Measurements from ENCODE around the gene BDKRB1. TPM values are rescaled to one million over a fixed set of nuclear protein-coding genes. Genes with fewer than 3 reads are reported as not detected.

The BDKRB1 gene
- total and polyA plus RNA-seq, 2 experiments from 2014 or later, result 5.5 to 12.9 TPM

DNA sequence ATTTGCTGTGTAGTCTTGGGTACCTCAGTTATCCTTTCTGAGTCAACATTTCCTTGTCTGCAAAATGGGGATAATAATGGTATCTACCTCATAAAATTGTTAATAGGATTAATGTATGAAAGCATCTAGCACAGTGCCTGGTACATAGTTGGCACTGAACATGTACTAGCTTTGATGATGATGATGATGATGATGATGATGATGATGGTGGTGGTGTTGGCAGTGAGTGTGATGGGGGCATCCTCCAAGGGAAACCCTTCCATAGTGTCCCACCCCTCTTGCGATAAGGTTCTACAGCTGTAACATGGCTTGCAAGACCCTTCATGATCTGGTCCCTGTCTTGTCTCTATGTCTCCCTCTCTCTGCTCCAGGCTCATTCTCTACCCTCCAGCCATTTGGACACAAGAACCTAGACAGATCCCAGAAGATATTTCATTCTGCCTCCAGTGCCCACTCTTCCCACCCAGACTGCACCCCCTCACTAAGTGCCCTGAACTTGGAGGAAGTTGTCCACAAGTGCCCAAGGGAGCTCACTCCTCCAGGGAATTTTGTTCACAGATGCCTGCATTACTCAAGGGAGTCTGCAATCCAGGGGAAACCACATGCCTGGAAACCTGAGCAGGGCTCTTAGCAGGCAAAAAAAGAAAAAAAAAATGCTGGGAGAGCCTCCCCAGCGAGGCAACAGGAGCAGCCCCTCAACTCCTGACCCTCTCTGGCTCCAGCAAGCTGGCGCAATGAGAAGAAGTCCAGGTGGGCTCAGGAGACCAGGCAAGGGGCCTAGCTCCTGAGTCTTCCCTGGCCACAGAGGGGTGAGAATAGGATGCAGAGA, 10.1 kb upstream of the BDKRB1 start:
- Histone ChIP-seq H3K27ac (peak overlapping the region; percentile 96), H3K9me2 (ENCODE audit: insufficient read depth) (no peaks in the 10 kb centered on the region), H4K20me1 (ENCODE audit: insufficient read depth) (no peaks in the 10 kb centered on the region), H3K4me3 (no peak overlapping the region), H3K27me3 (replicated peaks; ENCODE audit: insufficient read depth) (no peaks in the 10 kb centered on the region), H3K4me1 (ENCODE audit: insufficient read depth) (peaks cover 42% of the 10 kb centered on the region), H3K36me3 (ENCODE audit: low read depth) (no peaks in the 10 kb centered on the region; the same call in 1 of the 2 replicates), H3K4me2 (ENCODE audit: unreplicated experiment) (peak overlapping the region; percentile 35), H3K9ac (peak overlapping the region; percentile 74), H3K9me3 (ENCODE audit: low read depth) (no peaks in the 10 kb centered on the region), H3F3A (ENCODE audit: insufficient read depth) (peaks cover 54% of the 10 kb centered on the region), H3K79me2 (ENCODE audit: insufficient read depth) (no peaks in the 10 kb centered on the region), H2AFZ (no peak overlapping the region)
- in situ Hi-C loops (cut with MboI), result no loop called here
- TF ChIP-seq EZH2phosphoT487 (IDR thresholded peaks at IDR 0.05; ENCODE audit: insufficient read depth, low read depth), result no peak
- no peak for TF ChIP-seq EZH2 (IDR thresholded peaks at IDR 0.05; ENCODE audit: insufficient read depth, poor library complexity, severe bottlenecking)
- 34 to 36% methylated on average over 3 of the region's 3 CpGs for WGBS, 2 experiments (ENCODE audit: low coverage in 1 of 2, low lambda C conversion rate in 2 of 2, missing lambda C conversion rate in 2 of 2)
- DNase-seq, result peak; percentile 88

DNA sequence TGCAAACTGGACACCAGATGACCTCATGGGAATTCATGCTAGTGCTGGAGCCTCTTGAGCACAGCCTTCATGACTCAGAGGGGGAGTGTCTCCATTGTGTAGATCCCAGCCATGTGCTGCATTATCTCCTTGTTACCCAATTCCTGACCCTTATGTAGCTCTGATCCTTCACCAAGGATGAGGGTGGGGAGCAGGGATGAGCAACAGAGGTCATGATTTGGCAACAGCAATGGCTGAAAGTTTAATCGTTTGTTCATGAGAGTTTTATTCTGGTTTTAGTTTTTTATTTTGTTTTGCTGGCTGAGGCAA, 9.5 kb upstream of the BDKRB1 start:
- Histone ChIP-seq H3K4me1 (ENCODE audit: insufficient read depth) (peaks cover 43% of the 10 kb centered on the region), H3K27ac (peak overlapping the region; percentile 96), H3K9me3 (ENCODE audit: low read depth) (no peaks in the 10 kb centered on the region), H3K4me2 (ENCODE audit: unreplicated experiment) (peak overlapping the region; percentile 35), H3K27me3 (replicated peaks; ENCODE audit: insufficient read depth) (no peaks in the 10 kb centered on the region), H3K79me2 (ENCODE audit: insufficient read depth) (no peaks in the 10 kb centered on the region), H3K36me3 (ENCODE audit: low read depth) (no peaks in the 10 kb centered on the region; the same call in 1 of the 2 replicates), H3K9ac (peak overlapping the region; percentile 74), H3F3A (ENCODE audit: insufficient read depth) (peaks cover 54% of the 10 kb centered on the region), H2AFZ (no peak overlapping the region), H3K4me3 (no peak overlapping the region), H3K9me2 (ENCODE audit: insufficient read depth) (no peaks in the 10 kb centered on the region), H4K20me1 (ENCODE audit: insufficient read depth) (no peaks in the 10 kb centered on the region)
- in situ Hi-C loops (cut with MboI), result no loop called here
- TF ChIP-seq EZH2 (IDR thresholded peaks at IDR 0.05; ENCODE audit: insufficient read depth, poor library complexity, severe bottlenecking), result no peak
- no peak for TF ChIP-seq EZH2phosphoT487 (IDR thresholded peaks at IDR 0.05; ENCODE audit: insufficient read depth, low read depth)
- DNase-seq, result peak; percentile 100
- WGBS, 2 experiments (ENCODE audit: low coverage in 1 of 2, low lambda C conversion rate in 2 of 2, missing lambda C conversion rate in 2 of 2), result 0% methylated on average over 1 of the region's 1 CpG

DNA sequence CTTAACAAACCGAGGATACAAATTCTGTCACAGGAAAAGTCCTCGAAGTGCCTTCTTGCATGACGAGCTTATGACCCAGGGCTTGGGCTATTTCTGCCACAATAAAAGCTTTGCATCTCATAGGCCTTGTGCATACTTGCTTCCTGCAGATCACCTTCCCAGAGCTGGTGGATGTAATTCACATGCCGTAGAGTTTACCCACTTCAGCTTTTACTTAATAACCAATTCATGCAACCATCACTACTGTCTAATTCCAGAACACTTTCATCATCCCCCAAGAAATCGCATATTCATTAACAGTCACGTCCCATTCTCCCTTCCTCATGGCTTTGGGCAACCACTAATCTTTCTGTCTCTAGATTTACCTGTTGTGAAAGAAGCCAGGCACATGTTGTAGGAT, 9.0 kb upstream of the BDKRB1 start:
- no peak overlapping the region for H3K4me3 ChIP-seq
- H3K36me3 ChIP-seq (ENCODE audit: low read depth), result no peaks in the 10 kb centered on the region; the same call in 1 of the 2 replicates
- H3F3A ChIP-seq (ENCODE audit: insufficient read depth), result peaks cover 54% of the 10 kb centered on the region
- no peaks in the 10 kb centered on the region for H3K9me2 ChIP-seq (ENCODE audit: insufficient read depth)
- in situ Hi-C loops (cut with MboI), result no loop called here
- peak; percentile 45 for DNase-seq
- H3K27ac ChIP-seq, result peak overlapping the region; percentile 96
- H3K4me1 ChIP-seq (ENCODE audit: insufficient read depth), result peaks cover 47% of the 10 kb centered on the region
- peak overlapping the region; percentile 59 for H3K9ac ChIP-seq
- TF ChIP-seq EZH2 (IDR thresholded peaks at IDR 0.05; ENCODE audit: insufficient read depth, poor library complexity, severe bottlenecking) (no peak), EZH2phosphoT487 (IDR thresholded peaks at IDR 0.05; ENCODE audit: insufficient read depth, low read depth) (no peak)
- no peak overlapping the region for H2AFZ ChIP-seq
- no peaks in the 10 kb centered on the region for H3K79me2 ChIP-seq (ENCODE audit: insufficient read depth)
- 60 to 70% methylated on average over 6 of the region's 6 CpGs for WGBS, 2 experiments (ENCODE audit: low coverage in 1 of 2, low lambda C conversion rate in 2 of 2, missing lambda C conversion rate in 2 of 2)
- H3K27me3 ChIP-seq (replicated peaks; ENCODE audit: insufficient read depth), result no peaks in the 10 kb centered on the region
- no peaks in the 10 kb centered on the region for H4K20me1 ChIP-seq (ENCODE audit: insufficient read depth)
- H3K9me3 ChIP-seq (ENCODE audit: low read depth), result no peaks in the 10 kb centered on the region
- peak overlapping the region; percentile 35 for H3K4me2 ChIP-seq (ENCODE audit: unreplicated experiment)

- H3K79me2 ChIP-seq (ENCODE audit: insufficient read depth), result no peaks in the 10 kb centered on the region
- H3K27ac ChIP-seq, result peak overlapping the region; percentile 96
- peak overlapping the region; percentile 36; the same call in 1 of the 2 replicates for H3K9ac ChIP-seq
- in situ Hi-C loops (cut with MboI), result no loop called here
- H3K4me2 ChIP-seq (ENCODE audit: unreplicated experiment), result peak overlapping the region; percentile 4
- no peak overlapping the region for H3K4me3 ChIP-seq
- WGBS, 2 experiments (ENCODE audit: low coverage in 1 of 2, low lambda C conversion rate in 2 of 2, missing lambda C conversion rate in 2 of 2), result 1% methylated on average over 5 of the region's 5 CpGs
- TF ChIP-seq EZH2 (IDR thresholded peaks at IDR 0.05; ENCODE audit: insufficient read depth, poor library complexity, severe bottlenecking), result no peak
- no peak for TF ChIP-seq EZH2phosphoT487 (IDR thresholded peaks at IDR 0.05; ENCODE audit: insufficient read depth, low read depth)
- H4K20me1 ChIP-seq (ENCODE audit: insufficient read depth), result no peaks in the 10 kb centered on the region
- no peaks in the 10 kb centered on the region for H3K27me3 ChIP-seq (replicated peaks; ENCODE audit: insufficient read depth)
- H3F3A ChIP-seq (ENCODE audit: insufficient read depth), result peaks cover 60% of the 10 kb centered on the region
- peak; percentile 98 for DNase-seq
- H3K9me2 ChIP-seq (ENCODE audit: insufficient read depth), result no peaks in the 10 kb centered on the region
- H3K9me3 ChIP-seq (ENCODE audit: low read depth), result no peaks in the 10 kb centered on the region
- no peak overlapping the region for H2AFZ ChIP-seq
- H3K4me1 ChIP-seq (ENCODE audit: insufficient read depth), result peaks cover 63% of the 10 kb centered on the region
- no peaks in the 10 kb centered on the region for H3K36me3 ChIP-seq (ENCODE audit: low read depth)
Observed at GRCh38 chr14:96249029-96249428, 7.0 kb upstream of the BDKRB1 start.

Data from GM23248 (cell line).